AG09309 (cell line): ENCODE results near the gene GRN.

Experiments
- DNase-seq: peaks from one replicate; pipeline ENCODE4 v3.0.0-alpha.2; 2010; ENCODE audit warnings: low read depth
- H3K4me3 ChIP-seq: 2 replicates; pipeline ENCODE4 v1.5.1; 2011; ENCODE audit warnings: mild to moderate bottlenecking, low read depth, low read length, moderate library complexity; ENCODE audit not compliant: control insufficient read depth
- TF ChIP-seq, protein P1 (sequence below): IDR thresholded peaks from 2 replicates; pipeline ENCODE4 v1.5.1; 2011; ENCODE audit warnings: mild to moderate bottlenecking, low read depth, low read length, inconsistent platforms; ENCODE audit not compliant: insufficient read depth, control insufficient read depth; ENCODE audit errors: missing control alignments

Gene GRN

DNA sequence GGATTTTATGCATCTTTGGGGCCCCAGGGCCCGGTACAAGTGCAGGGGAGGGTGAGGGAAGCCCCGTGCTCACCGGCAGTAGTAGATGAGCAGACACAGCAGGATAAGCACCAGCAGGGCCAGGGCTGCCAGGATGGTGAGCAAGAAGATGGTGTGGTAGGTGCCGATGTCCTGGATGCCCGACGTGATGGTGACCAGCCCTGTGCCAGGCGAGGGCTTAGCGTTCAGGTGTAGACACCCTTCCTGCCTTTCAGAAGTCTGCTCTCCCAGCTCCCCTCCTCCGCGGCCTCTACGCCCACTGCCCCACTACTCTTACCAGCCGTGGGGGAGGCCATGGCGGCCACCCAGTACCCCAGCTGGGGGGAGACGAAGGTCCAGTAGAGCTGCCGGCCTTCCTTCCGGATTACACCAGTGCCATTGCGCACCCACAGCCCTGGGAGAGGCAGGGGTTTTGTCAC is 10.6 kb downstream of the GRN start:
- no peak for DNase-seq
- TF ChIP-seq, protein P1, sequence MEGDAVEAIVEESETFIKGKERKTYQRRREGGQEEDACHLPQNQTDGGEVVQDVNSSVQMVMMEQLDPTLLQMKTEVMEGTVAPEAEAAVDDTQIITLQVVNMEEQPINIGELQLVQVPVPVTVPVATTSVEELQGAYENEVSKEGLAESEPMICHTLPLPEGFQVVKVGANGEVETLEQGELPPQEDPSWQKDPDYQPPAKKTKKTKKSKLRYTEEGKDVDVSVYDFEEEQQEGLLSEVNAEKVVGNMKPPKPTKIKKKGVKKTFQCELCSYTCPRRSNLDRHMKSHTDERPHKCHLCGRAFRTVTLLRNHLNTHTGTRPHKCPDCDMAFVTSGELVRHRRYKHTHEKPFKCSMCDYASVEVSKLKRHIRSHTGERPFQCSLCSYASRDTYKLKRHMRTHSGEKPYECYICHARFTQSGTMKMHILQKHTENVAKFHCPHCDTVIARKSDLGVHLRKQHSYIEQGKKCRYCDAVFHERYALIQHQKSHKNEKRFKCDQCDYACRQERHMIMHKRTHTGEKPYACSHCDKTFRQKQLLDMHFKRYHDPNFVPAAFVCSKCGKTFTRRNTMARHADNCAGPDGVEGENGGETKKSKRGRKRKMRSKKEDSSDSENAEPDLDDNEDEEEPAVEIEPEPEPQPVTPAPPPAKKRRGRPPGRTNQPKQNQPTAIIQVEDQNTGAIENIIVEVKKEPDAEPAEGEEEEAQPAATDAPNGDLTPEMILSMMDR, result no peak
- H3K4me3 ChIP-seq, result no peak overlapping the region

DNA sequence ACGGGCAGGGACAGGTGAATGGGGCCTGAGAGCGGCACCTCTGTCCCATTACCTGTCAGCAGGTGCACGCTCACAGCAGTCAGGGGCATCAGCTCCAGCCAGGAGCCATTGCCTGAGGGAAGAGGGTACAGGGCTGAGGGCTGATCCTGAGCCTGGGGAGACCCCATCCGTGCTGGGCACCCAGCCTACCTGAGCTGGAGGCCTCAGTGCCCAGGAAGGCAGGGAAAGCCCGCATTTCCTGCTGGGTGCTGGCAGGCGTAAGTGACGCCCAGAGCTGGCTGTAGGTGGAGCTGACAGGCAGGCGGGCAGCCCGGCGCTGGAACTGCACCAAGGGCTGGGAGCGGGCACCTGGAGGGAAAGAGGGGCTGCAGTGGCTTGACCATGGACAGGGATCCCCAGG is 11.1 kb downstream of the GRN start:
- no peak overlapping the region for H3K4me3 ChIP-seq
- TF ChIP-seq, protein P1, result no peak
- DNase-seq, result no peak

DNA sequence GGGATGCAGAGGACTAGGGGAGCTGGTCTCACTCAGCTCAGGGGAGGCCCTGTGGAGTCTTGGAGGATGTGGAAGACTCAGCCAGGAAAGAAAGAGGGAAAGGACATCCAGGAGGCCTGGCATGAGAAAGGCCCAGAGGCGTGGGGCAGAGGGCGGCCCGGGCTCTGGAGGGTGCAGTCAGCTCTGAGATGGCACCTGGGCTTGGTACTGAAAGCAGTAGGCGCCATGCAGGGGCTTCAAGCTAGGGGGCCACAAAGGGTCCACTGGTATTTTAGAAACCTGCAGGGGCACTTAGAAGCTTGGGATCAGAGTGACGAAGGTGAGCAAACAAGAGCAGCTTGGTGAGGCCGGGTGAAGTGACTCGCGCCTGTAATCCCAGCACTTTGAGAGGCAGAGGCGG is 13.0 kb downstream of the GRN start:
- no peak overlapping the region for H3K4me3 ChIP-seq
- DNase-seq, result no peak
- TF ChIP-seq, protein P1, result no peak

DNA sequence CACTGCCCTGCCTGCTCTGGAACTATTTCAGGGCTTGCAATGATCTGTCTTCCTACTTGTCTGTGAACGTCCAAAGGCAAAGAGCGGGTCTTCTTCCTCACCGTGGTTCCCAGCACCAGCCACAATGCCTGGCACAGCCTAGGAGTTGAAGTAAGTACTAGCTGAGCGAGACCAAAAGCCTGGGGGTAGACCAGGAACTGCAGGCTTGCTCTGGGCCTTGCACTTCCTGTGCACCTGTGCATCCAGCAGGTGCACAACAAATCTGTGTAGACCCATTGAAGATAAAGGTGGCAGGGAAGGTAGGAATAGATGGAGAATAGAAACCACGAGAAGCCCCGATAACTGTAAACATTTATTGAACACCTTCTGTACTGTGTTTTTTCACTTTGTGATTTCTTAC is 13.9 kb downstream of the GRN start:
- H3K4me3 ChIP-seq, result no peak overlapping the region
- no peak for DNase-seq
- TF ChIP-seq, protein P1, result no peak

DNA sequence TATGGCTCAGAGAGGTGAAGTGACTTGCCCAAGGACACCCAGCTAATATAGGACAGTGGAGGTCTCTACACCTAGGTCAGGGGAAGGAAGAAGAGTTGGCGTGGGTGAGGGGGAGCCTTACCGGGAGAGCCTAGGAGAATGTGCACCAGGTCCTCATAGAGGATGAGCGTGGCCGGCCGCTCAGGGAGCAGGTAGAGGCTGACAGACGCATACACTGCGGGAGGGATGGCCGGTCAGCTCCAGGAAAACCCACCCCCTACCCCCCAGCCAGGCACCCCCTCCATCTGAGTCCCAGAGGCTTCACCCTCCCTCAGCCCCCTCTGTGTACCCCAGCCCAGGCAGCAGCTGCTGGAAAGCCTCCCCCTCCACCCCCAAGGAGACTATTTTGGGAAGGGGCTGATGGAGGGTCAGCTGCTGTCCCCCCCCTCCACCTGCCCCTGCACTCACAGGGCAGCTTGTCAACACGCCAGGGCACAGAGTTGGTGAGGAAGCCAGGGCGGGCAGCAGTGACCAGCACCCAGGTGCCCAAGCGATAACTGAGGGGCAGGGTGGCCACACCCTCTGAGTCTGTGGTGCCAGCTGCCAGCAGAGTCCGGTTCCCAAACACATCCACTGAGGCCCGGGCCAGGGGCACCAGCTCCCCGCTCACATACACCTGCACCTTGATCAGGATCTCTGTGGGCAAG is 14.5 kb downstream of the GRN start:
- DNase-seq, result no peak
- H3K4me3 ChIP-seq, result no peak overlapping the region
- TF ChIP-seq, protein P1, result no peak

DNA sequence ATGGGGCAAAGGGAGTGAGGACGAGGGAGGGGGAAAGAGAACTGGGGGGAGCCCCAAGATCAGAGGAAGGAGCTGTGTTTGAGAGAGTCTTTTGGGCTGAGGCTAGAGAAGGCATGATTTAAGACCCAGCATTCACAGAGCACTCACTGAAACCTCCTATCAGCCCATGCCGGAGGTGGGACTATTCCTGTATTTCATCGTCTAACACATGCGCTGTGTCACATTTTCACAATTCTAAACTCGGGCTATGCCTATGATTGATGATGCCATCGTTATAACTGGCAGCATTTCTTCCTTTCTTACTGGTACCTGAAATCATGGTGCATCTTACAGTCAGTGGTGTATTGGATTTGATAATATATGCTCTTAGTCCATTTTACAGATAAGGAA is 15.0 kb downstream of the GRN start:
- no peak for DNase-seq
- TF ChIP-seq, protein P1, result no peak
- H3K4me3 ChIP-seq, result no peak overlapping the region

DNA sequence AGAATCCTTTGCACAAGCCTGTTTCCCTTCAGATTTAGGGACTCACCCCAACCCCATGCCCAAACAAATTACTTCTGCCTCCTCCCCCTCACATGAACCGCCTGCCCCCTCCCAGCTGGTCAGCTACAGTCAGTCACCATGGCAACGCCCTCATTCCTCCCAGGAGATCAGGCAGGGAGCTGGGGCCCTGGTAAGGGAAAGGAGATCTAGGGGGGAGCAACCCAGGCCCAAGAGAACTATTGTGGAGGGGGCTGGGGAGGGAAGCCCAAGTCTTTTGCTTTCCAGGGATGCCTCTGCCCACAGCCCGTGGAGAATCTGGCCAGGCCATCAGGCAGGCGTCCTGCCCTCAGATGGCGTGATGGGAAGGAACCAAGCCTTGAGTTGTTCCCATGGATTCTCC is 15.7 kb downstream of the GRN start:
- H3K4me3 ChIP-seq, result no peak overlapping the region
- no peak for DNase-seq
- TF ChIP-seq, protein P1, result no peak
